Tibial nerve (tissue), 3 donors: ENCODE measurements around the gene PAFAH1B1.

Experiments used
- POLR2A ChIP-seq, 2 donors: fragments of 450-650 bp; IDR thresholded peaks; one replicate each; pipeline ENCODE4 v1.6.1; 2017; ENCODE audit warnings: antibody characterized with exemption in 2 of 2, mild to moderate bottlenecking in 2 of 2, moderate library complexity in 2 of 2
- TF ChIP-seq, protein P1 (sequence below), 5 experiments: fragments of 200-600 bp in 3 of 5; fragments of 450-650 bp in 2 of 5; sonication (generic) in 3 of 5; IDR thresholded peaks; one replicate each; pipeline ENCODE4 v1.5.1; 2016 to 2019; ENCODE audit warnings: antibody characterized with exemption in 5 of 5, mild to moderate bottlenecking in 3 of 5, moderate library complexity in 2 of 5

GRCh38 chr17:2688351-2689342 is 95.2 kb downstream of the PAFAH1B1 start:
- TF ChIP-seq, protein P1, sequence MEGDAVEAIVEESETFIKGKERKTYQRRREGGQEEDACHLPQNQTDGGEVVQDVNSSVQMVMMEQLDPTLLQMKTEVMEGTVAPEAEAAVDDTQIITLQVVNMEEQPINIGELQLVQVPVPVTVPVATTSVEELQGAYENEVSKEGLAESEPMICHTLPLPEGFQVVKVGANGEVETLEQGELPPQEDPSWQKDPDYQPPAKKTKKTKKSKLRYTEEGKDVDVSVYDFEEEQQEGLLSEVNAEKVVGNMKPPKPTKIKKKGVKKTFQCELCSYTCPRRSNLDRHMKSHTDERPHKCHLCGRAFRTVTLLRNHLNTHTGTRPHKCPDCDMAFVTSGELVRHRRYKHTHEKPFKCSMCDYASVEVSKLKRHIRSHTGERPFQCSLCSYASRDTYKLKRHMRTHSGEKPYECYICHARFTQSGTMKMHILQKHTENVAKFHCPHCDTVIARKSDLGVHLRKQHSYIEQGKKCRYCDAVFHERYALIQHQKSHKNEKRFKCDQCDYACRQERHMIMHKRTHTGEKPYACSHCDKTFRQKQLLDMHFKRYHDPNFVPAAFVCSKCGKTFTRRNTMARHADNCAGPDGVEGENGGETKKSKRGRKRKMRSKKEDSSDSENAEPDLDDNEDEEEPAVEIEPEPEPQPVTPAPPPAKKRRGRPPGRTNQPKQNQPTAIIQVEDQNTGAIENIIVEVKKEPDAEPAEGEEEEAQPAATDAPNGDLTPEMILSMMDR (IDR thresholded peaks at IDR 0.05), result no peak
- no peak for TF ChIP-seq POLR2A (IDR thresholded peaks at IDR 0.05)
